DMS53 (cell line): ENCODE results near the gene YARS2.
A peak's percentile ranks its signal among the peaks of the same experiment; 100 is the strongest.
"Not testable (repeated sequence)": the region's sequence is repeated elsewhere in the genome, so short reads cannot be mapped to it uniquely, and the experiment has no call there.

ENCODE experiments used
- DNase-seq: peaks from one replicate; lab custom pipeline; 2025; lab: John Stamatoyannopoulos, UW

YARS2 gene

DNA sequence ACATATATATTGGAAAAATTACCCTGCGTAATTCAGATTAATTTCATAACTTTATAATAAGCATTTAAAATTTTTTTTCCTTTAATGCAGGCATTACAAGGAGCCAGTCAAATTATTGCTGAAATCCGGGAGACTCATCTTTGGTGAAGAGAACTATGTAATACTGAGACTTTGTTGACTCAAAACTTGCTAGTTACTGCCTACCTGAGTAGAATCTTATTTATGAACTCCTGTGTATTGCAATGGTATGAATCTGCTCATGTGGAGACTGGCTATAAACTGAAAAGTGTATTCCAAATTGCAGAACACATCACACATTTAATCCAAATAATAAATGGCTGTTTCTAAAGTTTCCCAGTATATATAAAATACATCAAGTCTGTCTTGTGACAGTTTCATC is 12.4 kb downstream of the YARS2 start:
- DNase-seq = no peak

DNA sequence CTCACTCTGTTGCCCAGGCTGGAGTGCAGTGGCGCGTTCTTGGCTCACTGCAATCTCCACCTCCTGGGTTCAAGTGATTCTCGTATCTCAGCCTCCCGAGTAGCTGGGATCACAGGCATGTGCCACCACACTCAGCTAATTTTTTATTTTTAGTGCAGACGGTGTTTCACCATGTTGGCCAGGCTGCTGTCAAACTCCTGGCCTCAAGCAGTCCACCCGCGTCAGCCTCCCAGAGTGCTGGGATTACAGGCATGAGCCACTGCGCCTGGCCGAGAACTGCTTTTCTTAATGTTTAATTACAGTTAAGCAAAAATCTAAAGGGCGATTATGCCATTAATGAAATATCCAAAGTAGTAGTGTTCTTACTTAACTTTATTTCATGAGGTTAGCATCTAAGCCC is 13.6 kb downstream of the YARS2 start:
- no peak for DNase-seq

DNA sequence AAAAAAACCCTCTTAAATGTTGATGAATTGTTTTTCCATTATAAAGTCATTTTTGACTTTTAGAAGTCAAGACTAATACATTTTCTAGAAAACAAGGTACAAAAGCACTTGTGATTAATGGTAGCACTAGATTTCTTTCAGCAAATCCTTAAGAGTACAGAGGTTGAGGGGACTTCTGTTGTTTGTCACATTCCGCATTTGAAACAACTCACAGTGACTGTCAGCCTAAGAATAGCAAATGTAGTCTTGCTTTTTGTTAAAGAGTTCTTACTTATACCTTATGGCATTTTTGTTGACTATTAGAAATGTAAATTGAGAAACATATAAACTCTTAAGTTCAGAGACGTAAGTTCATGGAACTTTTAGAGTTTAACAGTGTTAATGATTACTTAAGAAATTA is 16.4 kb downstream of the YARS2 start:
- DNase-seq = no peak

DNA sequence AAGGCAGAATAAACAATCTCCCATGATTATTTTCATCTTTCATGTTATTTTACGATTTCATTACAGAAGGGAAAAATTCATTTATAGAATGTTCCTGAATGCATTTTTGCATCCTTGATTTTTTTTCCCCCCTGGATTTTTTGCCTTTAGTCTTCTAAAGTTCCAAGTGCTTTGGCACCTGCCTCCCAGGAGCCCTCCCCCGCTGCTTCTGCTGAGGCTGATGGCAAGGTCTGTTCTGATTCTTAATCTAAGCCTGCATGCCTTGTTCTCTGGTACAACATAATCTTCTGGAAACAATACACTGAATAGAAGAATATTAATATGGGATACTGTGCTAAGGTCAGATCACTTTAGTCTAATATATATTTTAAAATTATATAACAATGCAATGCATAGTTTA is 18.0 kb downstream of the YARS2 start:
- no peak for DNase-seq

DNA sequence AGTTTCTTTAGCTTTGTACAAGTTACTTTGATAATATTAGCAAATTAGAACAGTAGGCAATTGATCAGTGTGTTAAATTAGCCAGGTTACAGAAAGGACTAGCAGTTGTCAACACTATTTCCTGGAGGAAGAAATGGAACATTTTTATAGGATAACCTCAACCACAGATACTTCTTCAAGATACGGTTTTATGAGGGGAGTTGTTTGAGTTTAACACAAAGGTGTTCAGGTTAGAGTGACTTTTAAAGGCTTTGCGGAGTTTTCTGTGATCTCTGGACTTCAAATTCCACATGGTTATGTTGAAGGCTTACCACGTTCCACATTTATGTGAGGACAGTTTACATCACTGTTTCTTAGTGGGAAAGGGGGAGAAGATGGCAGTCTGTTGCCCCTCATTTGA is 19.3 kb downstream of the YARS2 start:
- DNase-seq = no peak

DNA sequence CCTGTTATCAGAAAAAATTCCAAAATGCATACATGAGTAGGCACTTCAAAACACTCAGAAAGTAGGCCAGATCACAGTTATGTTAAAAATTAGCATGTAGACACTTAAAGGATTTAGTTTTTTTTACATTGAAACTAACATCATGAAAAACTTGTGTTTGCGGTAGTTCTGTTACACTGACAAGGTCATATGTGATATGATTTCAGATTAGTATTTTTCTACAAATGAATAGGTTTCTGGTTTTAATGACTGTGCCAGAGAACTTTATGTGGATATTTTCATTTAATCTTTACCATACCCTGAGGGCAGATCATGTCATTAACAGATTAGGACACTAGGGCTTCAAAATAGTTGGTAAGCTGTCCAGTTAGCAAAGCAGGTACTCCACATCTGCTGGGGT is 20.7 kb downstream of the YARS2 start:
- DNase-seq = no peak

DNA sequence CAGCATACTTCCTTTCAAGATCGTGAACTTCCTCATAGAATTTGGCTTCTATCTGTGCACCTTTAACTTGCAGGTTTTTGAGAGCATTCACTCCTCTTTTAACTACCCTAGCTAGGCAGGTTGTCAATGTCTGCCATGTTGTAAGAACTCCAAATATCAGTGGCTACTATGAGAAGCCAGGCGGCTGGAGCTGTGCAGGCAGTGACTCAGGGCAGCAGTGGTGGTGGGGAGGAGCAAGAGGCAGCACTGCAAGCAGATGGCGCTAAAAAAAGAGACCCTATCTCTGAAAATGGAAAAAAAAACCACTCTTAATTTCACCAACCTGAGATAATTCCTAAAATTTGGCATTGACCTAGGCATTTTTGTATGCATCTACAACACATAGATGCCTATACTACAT is 28.5 kb downstream of the YARS2 start:
- DNase-seq = no peak

DNA sequence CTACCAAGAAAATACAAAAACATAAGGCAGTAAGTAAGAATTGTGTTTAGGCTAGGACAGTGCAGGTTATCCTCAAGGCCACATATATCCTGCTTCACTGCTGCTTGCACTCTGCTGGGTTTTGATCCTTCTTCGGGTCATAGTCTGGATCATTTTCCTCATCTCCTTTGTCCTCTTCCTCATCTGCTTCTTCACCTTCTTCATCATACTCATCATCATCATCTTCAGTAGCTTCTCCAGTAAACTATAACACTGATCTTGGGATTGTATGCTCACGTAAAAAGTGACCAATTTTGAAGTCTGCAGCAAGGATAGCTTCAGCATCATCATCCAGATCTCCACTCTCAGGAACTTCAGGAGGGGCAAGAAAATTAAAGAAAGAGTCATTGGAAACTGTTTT is 29.4 kb downstream of the YARS2 start:
- DNase-seq = no peak

DNA sequence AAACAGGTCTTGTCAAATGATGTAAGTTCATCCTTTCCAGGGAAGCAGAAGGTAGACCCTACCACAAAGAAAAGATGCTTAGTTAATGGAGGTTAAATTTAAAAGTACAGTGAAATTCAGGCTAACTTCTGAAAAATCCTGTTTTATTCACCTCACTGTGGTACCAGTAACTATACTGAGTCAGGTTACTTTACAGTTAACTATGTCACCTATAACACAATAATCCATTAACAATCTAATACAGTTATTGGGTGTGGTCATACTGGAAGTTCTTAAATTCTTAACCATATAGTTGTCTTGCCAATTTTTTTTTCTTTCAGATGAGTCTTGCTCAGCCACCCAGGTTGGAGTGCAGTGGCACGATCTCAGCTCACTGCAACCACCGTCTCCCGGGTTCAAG is 30.4 kb downstream of the YARS2 start:
- not testable (repeated sequence) for DNase-seq

DNA sequence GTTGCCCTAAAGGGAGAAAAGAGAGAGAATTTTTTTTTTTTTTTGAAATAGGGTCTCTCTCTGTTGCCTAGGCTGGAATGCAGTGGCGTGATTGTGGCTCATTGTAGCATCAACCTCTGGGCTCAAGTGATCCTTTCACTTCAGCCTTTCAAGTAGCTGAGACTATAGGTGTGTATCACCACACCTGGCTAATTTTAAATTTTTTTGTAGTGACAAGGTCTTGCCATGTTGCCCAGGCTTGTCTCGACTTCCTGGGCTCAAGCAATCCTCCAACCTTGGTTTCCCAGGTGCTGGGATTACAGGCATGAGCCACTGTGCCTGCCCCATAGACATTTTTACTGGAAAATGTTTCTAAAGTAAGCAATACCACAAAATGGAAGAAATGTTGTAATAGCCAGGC is 36.8 kb downstream of the YARS2 start:
- DNase-seq = no peak

DNA sequence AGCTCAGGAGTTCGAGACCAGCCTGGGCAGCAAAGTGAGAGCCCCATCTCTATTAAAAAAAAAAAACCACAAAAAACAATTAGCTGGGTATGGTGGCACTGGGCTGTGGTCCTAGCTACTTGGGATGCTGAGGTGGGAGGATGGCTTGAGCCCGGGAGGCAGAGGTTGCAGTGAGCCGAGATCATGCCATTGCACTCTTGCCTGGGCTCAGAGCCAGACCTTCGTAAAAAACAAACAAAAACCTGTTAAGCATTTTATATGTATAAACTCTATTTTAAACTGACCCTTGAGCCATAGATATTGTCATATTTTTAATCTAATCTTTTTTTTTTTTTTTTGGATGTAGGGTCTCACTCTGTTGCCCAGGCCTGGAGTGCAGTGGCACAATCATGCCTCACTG is 40.9 kb downstream of the YARS2 start:
- DNase-seq = no peak

DNA sequence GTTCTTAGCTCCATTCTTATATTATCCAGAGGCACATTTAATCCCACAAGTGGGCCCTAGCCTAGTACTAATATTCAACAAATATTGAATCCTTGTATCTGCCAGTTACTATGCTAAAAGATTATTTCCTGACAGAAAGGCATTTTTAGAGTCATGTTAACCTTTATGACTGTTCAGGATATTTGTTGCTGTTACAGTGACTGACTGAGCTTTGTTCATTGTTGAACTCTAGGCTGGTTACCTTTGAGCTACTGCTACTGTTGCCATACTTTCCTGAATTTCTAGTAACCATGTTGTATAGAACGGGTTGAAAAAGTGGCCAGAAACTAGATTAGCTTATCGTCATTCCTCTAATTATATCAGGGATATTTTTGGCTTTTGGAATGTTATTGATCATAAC is 46.8 kb downstream of the YARS2 start:
- no peak for DNase-seq

DNA sequence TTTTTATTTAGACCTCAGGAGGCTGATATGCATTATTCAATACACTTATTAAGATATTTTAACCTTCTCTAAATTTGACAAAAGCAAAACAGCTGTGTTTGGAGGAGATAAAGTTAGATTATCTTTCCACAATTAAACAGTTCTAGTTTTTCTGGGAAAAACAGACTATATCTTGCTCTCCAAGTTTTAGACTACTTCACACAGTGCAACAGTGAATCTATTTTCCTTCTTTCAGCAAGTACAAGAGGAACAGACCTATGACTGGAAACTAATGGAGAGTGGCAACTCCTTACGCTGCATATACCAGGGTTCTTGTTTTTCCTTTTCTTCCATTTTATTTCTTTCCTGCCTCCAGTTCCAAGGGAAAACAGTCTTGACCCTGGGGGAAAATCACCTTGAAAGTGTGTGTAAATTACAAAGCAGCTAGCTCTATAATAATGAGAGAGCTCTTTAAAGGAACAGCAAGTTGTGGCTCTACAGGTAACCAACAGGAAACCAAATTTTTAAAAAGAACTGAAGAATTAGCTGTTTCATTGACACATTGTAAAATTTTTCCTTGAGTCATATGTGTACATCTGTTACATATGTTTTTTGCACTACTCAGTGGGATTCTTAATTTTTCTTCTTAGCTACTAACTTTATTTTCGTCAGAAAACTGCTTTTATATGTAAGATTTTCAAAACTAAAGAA is 49.2 kb downstream of the YARS2 start:
- DNase-seq = no peak

DNA sequence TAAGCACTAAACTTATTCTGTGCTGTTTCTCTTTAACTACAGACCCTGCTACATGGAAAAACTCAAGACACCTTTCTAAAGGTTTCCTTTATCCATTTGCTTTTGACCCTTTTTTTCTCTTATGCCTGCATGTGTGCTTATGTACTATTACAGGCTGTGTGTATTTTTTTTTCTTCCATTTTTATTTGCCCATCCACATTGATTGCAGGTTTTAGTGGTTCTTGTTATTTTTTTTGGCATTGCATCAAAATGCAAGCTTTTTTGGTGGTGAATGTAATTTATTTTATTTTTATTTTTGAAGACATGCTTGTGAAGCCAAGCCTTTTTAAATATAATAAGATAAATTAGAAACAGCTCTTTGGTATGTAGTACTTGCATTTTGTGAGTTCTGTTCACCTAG is 49.9 kb downstream of the YARS2 start:
- DNase-seq = no peak

DNA sequence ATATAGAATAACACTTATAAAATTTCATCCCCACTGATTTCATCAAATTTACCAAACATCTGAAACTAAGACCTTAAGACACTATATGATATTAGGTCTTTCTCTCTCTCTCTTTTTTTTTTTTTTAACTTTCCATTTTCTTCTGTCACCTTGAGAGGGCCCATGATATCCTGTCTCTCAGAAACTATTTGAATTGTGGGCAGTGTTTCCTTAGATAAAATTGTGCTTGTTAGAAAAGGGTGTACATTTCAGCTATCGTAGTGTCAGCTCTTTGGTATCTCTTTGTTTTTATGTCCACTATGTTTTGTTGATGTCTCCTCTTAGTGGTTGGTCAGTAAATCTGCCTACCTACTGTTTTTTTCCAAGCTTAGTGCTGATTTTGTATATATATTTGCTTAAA is 52.8 kb downstream of the YARS2 start:
- no peak for DNase-seq

DNA sequence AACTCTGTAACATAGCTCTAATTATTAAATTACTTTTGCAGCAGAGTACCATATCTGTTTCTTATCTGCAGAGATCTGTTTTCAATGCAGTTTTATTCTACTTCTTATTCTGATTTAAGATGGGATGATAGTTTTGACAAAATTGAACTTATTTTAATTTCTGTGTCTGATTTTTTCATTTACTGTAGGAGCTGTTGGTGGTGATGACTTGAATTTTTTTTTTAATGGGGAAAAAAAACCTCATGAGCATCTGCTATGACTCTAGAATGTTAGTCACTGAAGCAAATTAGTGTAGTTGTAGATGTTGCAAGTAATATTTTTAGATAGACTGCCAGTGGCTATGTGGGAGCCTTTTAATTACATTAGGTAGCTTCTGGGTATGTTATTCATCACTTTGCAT is 53.2 kb downstream of the YARS2 start:
- DNase-seq = no peak

DNA sequence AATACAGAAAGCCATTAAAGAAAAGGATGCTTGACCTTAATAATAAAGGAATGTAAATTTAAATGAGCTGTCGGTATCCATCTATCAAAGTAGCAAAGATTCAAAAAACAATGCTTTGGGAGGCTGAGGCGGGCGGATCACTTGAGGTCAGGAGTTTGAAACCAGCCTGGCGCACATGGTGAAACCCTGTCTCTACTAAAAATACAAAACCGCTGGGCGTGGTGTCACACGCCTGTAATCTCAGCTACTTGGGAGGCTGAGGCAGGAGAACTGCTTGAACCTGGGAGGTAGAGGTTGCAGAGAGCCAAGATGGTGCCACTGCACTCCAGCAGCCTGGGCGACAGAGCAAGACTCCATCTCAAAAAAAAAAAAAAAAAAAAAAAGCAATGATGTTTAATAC is 56.3 kb downstream of the YARS2 start:
- DNase-seq = not testable (repeated sequence)

DNA sequence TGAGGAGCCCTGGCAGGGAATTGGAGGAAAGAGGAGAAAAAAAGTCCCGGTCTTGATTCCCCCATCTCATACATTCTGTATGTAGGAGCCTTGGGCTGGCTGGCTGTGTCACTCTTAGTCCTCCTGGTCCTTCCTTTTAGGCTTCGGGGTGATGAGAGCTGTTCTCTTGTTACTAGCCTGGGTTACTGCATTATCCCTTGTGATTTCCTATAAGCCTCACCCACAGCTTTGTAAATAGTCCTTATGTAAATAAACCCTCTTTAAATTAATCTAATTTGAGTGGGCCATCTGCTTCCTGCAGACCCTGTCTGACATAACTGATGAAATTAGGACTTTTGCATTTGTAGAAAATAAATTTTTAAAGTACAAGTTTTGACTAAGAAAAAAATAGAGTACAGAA is 57.4 kb downstream of the YARS2 start:
- peak; percentile 78 for DNase-seq

DNA sequence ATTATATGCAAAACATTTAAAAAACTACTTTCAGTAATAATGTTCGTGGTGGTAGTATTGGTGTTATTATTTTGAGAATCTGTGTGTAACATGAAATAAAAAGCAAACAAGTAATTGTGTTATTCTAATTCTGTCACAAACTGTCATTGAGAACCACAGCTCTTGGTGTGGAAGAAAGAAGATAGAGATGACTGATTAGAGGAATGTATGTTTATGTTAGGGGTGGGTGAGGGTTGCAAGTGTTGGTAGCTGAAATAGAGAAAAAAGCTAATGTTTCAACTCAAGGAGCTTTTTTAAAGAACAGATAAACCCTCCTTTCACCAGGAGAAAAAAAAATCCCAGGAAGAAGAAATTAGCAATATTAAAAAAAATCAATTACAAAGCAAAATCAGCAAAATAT is 58.3 kb downstream of the YARS2 start:
- no peak for DNase-seq
